Measurements from ENCODE around the gene ABCE1.
"Not testable (repeated sequence)": the region's sequence is repeated elsewhere in the genome, so short reads cannot be mapped to it uniquely, and the experiment has no call there.

ABCE1 gene

DNA sequence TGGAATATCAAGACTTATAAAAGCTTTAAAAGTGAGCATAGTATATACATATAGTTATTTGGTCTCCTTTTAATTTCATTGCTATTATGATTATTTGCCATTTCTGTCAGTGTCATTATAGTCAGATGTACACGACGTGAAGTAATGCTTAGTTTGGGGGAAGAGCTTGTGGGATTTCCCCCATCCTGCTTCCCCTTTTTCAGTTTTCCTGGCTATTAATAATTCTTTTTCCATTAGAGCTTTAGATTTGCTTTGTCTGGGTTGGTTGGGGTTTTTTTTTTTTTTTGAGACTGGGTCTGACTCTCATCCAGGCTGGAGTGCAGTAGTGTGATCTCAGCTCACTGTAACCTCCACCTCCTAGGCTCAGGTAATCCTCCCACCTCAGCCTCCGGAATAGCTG is 5.4 kb downstream of the ABCE1 start:
- no peak for DNase-seq

GRCh38 chr4:145107126-145107525 is 9.0 kb downstream of the ABCE1 start:
- no peak for DNase-seq

- no peak for DNase-seq
Observed at GRCh38 chr4:145108128-145108527, 10.0 kb downstream of the ABCE1 start.

DNA sequence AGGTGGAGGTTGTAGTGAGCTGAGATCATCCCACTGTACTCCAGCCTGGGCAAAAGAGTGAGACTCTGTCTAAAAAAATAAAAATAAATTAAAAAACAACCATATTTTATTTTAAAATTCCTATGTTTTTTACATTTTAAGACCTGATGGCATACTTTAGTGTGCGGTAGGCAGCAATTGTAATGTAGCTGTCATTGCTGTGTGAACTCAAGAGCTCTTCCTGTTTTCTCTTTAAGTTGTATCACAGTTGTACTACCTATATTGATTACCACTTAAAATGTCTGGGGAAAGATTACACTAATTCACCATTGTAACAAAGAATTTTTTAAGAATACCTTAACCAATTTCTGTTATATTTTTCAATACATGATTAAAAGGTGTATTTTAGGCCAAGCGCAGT is 27.3 kb downstream of the ABCE1 start:
- DNase-seq, result no peak

DNA sequence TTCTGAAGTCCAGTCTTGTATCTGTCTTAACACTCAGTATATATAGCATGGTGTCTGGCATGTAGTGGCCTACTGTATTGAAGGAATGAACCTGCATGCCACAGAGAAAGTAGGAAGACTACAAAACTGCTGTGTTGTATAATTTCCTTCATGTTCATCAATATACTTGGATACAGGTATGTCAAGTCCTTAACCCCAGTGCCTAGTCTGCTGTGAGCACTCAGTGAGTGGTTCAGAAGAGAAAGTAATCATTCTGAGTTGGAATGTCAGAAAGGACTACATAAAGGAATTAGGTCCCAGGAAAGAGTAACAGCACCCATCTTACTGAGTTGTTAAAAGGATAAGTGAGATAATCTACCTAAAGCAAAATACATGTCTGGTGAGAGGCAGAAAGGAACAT is 32.0 kb downstream of the ABCE1 start:
- no peak for DNase-seq

- DNase-seq, result no peak
Observed at GRCh38 chr4:145130788-145131399, 32.8 kb downstream of the ABCE1 start.

GRCh38 chr4:145131848-145132247 is 33.7 kb downstream of the ABCE1 start:
- DNase-seq, result no peak

GRCh38 chr4:145132511-145133098 is 34.5 kb downstream of the ABCE1 start:
- no peak for DNase-seq

- DNase-seq, result not testable (repeated sequence)
Observed at GRCh38 chr4:145136219-145136618, 38.1 kb downstream of the ABCE1 start.

DNA sequence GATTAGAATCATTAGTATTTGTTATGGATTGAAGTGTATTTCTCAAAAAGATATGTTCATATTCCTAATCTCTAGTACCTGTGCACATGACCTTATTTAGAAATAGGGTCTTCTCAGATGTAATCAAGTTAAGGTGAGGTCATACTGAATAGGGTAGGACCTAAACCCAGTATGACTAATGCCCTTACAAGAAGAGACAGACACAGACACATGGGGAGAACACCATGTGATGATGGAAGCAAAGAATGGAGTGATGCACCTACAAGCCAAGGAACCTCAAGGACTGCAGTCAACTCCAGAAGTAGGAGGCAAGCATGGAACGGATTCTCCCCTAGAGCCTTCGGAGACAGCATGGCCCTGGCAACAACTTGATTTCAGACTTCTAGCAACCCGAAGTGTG is 50.9 kb downstream of the ABCE1 start:
- DNase-seq, result no peak

GRCh38 chr4:145153181-145153903 is 55.2 kb downstream of the ABCE1 start:
- no peak for DNase-seq

DNA sequence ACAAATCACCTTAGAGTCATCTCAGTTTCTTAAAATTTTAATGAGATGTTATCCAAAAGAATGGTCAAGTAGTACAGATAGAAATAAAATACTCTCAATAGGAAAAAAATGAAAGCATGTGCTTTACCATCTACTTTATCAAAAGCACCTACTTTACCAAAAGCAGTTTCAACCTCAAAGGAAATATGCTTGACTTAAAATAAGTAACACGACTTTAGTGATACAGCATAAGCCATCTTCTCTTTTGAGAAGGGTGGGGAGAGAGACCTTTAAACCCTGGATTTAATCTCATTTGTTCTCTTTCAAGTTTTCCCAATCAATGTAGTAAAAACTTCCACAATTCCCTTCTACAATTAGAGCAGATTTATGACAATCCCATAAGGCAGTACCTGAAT is 55.8 kb downstream of the ABCE1 start:
- DNase-seq, result no peak

DNA sequence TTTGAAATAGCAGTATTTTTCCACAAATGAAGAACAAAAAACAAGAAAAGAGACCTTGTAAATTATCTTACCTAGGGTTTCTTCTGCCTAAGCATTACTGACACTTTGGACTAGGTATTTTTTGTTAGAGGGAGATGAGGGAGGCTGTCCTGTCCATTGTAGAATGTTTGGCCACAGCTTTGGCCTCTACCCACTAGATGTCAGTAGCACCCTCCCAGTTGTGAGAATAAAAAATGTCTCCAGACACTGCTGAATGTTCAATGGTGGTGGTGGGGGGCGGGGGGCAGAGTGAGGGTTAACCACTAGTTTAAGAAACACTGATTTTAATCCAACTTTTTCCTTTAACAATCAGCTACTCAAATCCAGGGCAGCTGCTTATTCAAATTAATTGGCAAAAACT is 56.5 kb downstream of the ABCE1 start:
- DNase-seq, result no peak

- DNase-seq, result no peak
Observed at GRCh38 chr4:145155268-145155870, 57.3 kb downstream of the ABCE1 start.

GRCh38 chr4:145156986-145157385 is 58.9 kb downstream of the ABCE1 start:
- DNase-seq, result no peak

DNA sequence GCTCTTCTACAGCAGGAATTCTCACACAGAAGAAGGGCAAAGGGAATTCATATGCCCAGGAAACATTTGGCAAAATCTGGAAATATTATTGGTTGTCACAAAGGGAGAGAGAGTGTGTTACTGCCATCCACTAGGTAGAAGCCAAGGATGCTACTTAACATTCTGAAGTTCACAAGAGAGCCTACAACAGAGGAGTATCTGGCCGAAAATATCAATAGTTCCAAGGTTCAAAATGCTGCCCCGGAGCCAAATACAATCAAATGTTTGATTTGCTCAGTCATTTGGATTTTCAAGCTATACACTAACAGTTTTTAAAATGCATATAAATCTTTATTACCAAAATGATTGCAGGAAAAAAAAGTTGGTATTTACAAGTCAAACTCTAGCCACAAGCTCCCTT is 63.4 kb downstream of the ABCE1 start:
- DNase-seq, result no peak

GRCh38 chr4:145167887-145168286 is 69.8 kb downstream of the ABCE1 start:
- DNase-seq, result no peak

GRCh38 chr4:145168581-145169187 is 70.6 kb downstream of the ABCE1 start:
- DNase-seq, result no peak

- DNase-seq, result no peak
Observed at GRCh38 chr4:145170223-145170622, 72.1 kb downstream of the ABCE1 start.

GRCh38 chr4:145171911-145172310 is 73.8 kb downstream of the ABCE1 start:
- DNase-seq, result no peak

DNA sequence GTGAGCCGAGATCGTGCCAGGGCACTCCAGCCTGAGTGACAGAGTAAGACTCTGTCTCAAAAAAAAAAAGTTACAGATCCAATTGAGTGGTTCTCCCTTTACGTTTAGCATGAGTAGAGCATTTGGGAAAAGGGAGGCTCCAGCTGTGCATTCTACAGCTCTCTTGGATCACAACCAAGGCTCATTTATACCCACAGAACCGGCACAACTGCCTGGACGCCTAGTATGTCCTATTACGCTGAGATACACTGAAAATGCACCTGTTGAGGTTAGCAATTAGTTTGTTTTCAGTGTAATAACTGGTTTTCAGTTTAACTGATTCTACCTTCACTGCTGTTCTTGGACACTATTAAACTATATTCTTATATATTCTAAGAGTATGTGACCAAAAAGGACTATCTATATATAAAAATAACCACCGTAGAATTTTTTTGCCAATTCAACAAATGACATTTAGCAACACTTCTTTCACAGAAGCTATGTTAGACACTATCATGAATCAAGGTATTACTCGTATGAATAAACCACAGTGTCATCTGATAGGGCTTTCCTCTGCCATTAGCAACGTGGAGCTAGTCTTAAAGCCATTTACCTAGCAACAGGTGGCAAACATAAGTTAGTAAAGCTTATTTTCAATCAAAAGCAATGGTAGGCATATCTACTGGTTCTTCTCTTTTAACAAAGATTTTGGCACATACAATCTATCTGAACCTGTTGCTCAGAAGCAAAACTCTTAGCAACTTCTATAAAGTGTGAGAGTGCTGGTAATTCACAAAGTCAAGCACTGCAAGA is 78.7 kb downstream of the ABCE1 start:
- no peak for DNase-seq

- no peak for DNase-seq
Observed at GRCh38 chr4:145177511-145177905, 79.4 kb downstream of the ABCE1 start.

Measured in CD4-positive, alpha-beta T cell treated with Interleukin-15 for 1 hour (primary cell).